ENCODE data around the gene KDF1.

- TF ChIP-seq REST (IDR thresholded peaks at IDR 0.05; ENCODE audit: low read depth, low read length) (no peak), FOXM1 (IDR thresholded peaks at IDR 0.05; ENCODE audit: low read depth) (no peak)
These were observed 22.1 kb downstream of the KDF1 start for GRCh38 chr1:26938004-26938658.
